Raji (cell line): ENCODE results near the gene SEC63.

Experiments used
- POLR2A ChIP-seq: IDR thresholded peaks from 2 replicates; pipeline ENCODE4 v1.6.1; 2011; ENCODE audit warnings: low read depth, low read length, control low read depth; ENCODE audit not compliant: insufficient read depth

The SEC63 gene

DNA sequence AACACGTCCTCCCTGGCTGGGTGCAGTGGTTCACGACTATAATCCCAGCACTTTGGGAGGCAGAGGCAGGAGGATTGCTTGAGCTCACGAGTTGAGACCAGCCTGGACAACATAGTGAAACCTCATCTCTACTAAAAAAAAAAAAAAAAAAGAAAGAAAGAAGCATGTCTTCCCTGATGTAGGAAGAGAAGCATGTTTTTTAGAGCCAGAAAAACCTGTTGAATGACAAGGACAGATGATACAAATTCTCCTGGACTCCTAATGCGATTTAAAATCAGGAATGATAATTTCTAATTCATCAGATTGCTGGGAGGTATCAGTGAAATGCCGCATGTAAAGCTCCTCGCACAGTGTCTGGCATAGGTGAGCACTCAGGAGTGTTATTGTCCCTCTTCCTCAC is 23.7 kb upstream of the SEC63 start:
- no peak for TF ChIP-seq POLR2A

DNA sequence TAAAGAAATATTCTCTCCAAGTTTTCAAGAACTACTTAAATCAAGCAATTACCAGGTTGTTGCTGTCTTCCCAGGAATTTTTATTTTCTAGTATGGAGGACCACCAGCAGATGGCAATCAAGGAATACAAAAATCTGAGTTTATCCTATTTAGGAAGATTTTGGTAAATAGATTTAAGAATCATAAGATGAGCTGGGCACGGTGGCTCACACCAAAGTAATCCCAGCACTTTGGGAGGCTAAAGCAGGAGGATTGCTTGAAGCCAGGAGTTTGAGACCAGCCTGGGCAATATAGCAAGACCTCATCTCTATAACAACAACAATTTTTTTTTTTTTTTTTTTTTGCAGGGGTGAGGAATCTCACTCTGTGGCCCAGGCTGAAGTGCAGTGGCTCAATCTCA is 19.3 kb upstream of the SEC63 start:
- TF ChIP-seq POLR2A, result no peak

GRCh38 chr6:107976155-107976783 is 18.3 kb upstream of the SEC63 start:
- TF ChIP-seq POLR2A, result no peak

GRCh38 chr6:107973594-107973993 is 15.6 kb upstream of the SEC63 start:
- TF ChIP-seq POLR2A, result no peak

- no peak for TF ChIP-seq POLR2A
Observed at GRCh38 chr6:107972413-107973096, 14.5 kb upstream of the SEC63 start.

GRCh38 chr6:107971181-107971580 is 13.2 kb upstream of the SEC63 start:
- no peak for TF ChIP-seq POLR2A

DNA sequence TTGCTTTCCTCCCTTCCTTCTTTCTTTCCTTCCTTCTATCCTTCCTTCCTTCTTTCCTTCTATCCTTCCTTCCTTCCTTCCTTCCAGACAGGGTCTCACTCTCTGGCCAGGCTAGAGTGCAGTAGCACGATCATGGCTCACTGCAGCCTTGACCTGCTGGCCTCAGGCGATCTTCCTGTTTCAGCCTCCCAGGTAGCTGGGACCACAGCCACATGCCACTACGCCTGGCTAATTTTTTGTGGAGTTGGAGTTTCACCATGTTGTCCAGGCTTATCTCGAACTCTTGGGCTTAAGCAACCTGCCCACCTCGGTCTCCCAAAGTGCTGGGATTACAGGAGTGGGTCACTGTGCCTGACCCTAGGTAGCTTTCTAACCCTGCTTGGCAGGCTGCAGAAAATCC is 12.2 kb upstream of the SEC63 start:
- TF ChIP-seq POLR2A, result no peak

GRCh38 chr6:107968081-107968480 is 10.1 kb upstream of the SEC63 start:
- no peak for TF ChIP-seq POLR2A

- no peak for TF ChIP-seq POLR2A
Observed at GRCh38 chr6:107965746-107966145, 7.7 kb upstream of the SEC63 start.

- TF ChIP-seq POLR2A, result no peak
Observed at GRCh38 chr6:107962723-107963122, 4.7 kb upstream of the SEC63 start.

DNA sequence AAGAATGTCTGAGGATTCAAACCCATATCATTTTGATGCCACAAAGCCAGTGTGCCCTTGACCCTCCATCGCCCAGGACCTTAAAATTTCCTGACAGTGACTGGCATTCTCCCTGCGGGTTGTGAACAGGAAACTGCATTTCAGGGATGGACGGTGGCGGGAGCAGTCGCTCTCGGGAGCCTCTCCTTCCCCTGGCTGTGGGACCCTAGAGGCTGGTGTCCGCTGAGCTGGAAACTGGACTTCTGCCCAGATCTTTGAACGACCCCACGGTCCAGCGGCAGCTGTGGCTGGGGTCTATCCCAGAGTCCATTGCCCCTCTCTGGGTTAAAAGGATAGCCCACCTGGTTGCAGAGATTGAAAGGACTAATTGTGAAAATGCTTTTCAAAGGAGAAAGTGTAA is 1.4 kb upstream of the SEC63 start:
- TF ChIP-seq POLR2A, result no peak

DNA sequence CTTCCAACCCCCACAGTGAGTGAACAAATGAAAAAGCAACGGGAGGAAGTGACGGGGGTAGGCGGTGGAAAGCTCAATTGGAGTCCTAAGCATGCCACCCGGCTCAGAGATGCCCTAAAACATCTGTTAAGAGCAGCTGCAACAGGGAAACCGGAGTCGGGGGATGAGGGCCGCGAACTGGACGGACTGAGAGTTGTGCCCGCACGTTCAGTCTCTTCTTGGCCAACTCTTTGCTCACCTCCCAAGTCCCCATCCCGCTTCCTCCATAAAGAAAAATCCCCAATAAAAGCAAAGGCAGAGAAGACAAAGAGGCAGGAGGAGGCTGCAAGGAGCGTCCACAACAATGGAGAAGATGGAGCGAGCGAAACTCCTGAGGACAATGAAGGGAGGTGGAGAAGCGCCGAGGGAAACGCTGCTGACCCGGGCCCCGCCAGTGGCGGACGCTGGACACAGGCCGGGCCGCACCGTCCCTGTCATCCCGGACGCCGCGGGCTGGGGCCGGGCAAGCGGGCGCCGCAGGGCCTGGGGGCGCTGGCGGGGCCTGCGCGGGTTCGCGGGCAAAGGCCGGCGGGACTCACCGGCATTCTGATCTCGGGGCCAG is 600 bp downstream of the SEC63 start:
- TF ChIP-seq POLR2A, result peak; percentile 61

GRCh38 chr6:107956586-107957307 is 1.3 kb downstream of the SEC63 start:
- TF ChIP-seq POLR2A, result no peak

DNA sequence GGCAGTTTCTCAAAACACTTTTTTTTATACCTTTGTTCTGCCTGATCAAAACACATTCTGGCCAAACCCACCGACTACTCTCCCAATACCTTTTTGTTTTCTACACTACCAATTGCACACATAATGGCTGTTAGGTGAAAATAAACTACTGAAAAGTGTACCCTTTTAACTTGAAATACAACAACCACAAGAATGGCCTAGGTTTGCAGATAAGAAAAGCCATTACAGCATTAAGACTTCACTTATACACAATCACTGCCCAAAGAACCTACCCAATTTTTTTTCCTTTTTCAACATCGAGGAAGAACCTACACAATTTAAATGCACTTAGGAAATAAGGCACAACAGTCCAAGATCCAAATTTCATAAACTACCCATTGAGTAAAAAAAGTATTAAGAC is 1.8 kb downstream of the SEC63 start:
- TF ChIP-seq POLR2A, result no peak

- TF ChIP-seq POLR2A, result no peak
Observed at GRCh38 chr6:107943626-107944439, 14.2 kb downstream of the SEC63 start.

DNA sequence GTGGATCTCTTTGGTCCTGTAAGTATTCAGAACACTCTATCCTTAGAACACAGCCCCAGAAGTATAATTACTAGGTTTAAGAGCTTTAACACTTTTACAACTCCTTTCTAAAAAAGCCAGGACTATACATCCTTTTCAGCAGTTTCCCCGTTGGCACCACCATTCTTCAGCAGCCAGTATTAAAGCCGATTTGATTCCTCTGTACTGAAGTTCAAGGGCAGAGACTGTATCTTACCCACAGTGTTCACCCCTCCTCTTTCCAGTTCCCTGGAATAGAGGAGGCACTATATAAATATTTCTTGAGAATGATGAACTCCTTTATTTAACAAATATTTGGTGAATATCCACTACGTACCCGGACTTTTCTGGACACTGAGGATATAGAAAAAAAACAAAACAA is 15.9 kb downstream of the SEC63 start:
- no peak for TF ChIP-seq POLR2A

GRCh38 chr6:107941627-107942026 is 16.4 kb downstream of the SEC63 start:
- no peak for TF ChIP-seq POLR2A
